GM20431 (cell line): ENCODE data around the gene TMEM135.
"Not testable (repeated sequence)": the region's sequence is repeated elsewhere in the genome, so short reads cannot be mapped to it uniquely, and the experiment has no call there.

Source experiments
- in situ Hi-C: fragments of 300-500 bp; cut with MseI, MboI; formaldehyde crosslinking; loops from one replicate; pipeline ENCODE4 v1.15.0; 2020; ENCODE audit warnings: low sequenced_read_pairs; ENCODE audit not compliant: unreplicated experiment

TMEM135 gene

DNA sequence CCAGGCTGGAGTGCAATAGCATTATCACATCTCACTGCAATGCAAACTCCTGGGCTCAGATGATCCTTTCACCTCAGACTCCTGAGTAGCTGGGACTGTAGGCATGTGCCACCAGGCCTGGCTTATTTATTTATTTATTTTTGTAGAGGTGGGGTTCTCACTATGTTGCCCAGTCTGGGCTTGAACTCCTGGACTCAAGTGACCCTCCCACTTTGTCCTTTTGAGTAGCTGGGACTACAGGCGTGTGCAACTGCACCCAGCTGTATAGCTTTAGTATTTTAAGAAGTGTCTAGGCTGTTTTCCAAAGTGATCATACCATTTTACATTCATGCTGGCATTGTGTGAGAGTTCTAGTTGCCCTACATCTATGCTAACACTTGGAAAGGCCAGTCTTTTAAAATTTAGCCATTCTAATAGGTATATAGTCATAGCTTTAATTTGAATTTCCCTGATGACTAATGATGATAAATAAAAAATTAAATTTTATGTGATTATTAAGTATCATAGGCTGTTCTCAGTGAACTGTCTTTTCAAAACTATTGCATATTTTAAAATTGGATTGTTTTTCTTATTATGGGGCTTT lies 96.9 kb downstream of the TMEM135 start:
- in situ Hi-C loops: no loop called here

- in situ Hi-C loops: no loop called here
Observed at GRCh38 chr11:87136236-87136635, 98.5 kb downstream of the TMEM135 start.

DNA sequence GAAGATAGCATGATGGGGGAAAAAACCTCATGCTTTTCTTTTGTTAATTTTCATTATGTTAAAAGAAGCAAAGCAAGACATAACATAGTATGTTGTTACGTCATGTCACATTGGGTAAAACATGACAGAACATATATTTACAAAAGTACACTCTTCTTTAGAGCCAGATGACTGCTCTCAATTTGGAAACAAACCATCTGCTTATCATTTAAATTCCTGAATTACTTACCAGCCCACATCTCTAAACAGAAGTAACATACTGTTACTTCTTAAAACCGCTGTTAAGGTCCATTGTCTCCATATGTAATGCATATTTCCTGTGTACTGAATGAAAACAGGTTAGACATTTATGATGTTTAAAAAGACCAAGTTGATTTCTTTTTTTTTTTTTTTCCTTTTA lies 100.0 kb downstream of the TMEM135 start:
- in situ Hi-C loops: no loop called here

DNA sequence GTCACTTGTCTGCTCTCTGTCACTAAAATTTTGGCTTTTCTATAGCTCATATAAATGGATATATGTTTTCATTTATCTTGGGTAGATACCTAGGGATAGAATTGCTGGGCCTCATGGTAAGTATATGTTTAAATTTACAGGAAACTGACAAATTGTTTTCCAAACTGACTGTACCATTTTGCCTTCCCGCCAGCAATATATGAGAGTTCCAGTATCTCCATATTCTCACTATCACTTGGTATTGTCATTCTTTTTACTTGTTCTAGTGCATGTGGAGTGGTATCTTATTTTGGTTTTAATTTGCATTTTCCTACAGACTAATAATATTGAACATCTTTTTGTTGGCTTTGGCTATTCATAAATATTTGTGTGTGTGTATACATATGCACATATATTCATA lies 101.7 kb downstream of the TMEM135 start:
- in situ Hi-C loops: no loop called here

GRCh38 chr11:87141322-87141721 lies 103.6 kb downstream of the TMEM135 start:
- in situ Hi-C loops: no loop called here

DNA sequence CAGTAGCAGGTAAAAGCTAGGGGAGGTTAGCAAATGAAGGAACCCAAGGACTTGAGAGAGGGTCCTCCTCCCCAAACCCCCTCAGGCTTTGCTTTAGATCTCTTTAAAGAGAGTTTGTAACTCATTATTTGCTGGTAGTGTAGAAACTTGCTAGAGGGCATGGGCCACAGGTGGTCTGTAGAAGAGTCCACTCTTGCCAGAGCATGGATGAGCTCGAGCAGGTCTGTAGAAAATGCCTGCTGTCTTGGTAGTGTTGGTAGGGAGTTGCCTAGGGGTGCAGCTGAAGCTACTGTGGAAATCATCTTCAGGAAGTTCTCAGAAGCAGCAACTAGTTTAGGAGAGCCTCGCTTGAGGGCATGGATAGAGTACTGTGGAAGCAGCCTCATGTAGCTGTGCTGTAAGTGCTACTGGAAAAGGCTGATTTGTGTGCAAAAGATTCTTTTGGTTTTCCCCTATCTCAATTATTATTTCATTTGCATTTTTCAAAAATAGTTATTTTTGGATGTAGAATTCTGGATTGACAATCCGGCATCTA lies 104.3 kb downstream of the TMEM135 start:
- in situ Hi-C loops: no loop called here

- in situ Hi-C loops: no loop called here
Observed at GRCh38 chr11:87142594-87142993, 104.9 kb downstream of the TMEM135 start.

DNA sequence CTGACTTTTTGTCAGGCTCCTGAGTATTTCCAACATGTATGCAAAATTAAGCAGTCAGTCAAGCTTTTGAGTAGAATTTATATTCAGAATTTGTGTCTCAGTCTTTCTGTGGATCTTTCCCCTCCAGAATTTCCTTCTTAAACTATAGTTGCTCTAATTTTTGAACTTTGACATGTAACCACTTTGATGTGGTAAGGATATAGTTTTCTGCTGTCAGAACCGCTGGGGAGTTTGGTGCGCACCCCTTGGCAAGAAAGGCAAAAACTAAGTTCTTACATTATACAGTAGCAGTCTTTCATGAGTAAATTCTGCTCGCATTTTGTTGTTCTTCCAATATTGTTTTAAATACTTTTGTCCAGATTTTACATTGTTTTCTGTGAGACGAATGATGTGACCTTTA lies 105.9 kb downstream of the TMEM135 start:
- in situ Hi-C loops: no loop called here

DNA sequence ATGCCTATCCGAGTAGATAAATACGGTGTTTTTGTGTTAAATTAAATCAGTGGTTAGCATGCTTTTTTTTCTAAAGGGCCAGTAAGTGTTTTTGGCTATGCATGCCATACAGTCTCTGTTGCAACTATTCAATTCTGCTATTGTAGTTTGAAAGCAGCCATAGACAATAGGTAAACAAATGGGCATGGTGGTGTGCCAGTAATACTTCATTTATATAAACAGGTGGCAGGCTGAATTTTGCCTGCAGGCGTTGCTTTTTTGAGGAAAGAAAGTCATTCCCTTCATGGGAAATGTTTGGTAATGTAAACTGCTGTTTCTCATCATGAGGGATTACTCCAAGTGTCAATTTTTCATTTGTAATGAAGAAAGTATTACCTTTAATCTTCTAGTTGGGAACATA lies 106.5 kb downstream of the TMEM135 start:
- in situ Hi-C loops: no loop called here

DNA sequence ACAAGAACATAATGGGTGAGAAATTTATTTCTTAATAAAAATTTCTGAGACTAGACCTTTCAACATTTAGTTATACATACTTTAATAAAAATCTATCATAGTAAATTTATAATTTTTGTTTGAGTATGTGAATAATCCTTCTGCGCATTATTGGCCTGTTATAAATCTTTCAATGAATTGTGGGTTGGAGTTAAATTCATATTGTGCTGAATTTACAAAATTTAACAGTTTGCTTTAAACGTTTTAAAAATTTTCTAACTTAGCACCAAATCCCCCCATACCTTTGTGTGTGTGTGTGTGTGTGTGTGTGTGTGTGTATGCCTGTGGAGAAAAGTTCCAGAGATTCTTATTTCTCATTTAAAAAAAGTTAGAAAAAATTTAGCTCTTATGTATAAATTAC lies 111.0 kb downstream of the TMEM135 start:
- in situ Hi-C loops: no loop called here

GRCh38 chr11:87149782-87150181 lies 112.0 kb downstream of the TMEM135 start:
- in situ Hi-C loops: not testable (repeated sequence)

GRCh38 chr11:87150936-87151335 lies 113.2 kb downstream of the TMEM135 start:
- in situ Hi-C loops: no loop called here

GRCh38 chr11:87154246-87154645 lies 116.5 kb downstream of the TMEM135 start:
- in situ Hi-C loops: no loop called here

- in situ Hi-C loops: no loop called here
Observed at GRCh38 chr11:87156970-87157369, 119.2 kb downstream of the TMEM135 start.

GRCh38 chr11:87169076-87169475 lies 131.3 kb downstream of the TMEM135 start:
- in situ Hi-C loops: not testable (repeated sequence)

GRCh38 chr11:87173185-87174039 lies 135.7 kb downstream of the TMEM135 start:
- in situ Hi-C loops: no loop called here

DNA sequence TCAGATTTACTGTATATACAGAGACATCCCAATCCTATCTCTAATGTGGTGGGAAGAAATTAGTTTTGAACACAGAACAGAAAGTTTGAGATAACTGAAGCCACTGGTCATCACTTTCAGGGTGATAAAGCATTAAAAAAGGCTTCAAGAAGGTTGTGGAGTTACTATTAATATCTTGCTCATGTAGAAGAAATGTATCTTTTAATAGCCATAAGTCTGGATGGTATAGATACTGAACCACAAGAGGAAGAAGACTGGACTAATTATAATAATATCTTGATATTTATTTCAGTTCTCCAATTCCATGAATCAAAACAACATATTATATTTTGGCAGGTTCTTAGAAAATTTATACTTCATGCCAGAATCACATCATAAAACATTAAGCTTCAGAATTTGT lies 137.1 kb downstream of the TMEM135 start:
- in situ Hi-C loops: no loop called here

DNA sequence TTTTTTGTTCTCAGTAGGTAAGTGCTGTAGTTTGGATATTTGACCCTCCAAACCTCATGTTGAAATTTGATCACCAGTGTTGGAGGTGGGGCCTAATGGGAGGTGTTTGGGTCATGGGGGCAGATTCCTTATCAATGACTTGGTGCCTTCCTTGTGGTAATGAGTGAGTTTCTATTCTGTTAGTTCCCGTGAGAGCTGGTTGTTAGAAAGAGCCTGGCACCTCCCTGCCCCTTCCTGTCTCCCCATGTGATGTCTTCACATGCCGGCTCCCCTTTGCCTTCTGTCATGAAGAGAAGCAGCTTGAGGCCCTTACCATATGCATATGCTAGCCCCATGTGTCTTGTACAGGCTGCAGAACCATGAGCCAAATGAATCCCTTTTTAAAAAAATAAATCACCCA lies 138.3 kb downstream of the TMEM135 start:
- in situ Hi-C loops: no loop called here

DNA sequence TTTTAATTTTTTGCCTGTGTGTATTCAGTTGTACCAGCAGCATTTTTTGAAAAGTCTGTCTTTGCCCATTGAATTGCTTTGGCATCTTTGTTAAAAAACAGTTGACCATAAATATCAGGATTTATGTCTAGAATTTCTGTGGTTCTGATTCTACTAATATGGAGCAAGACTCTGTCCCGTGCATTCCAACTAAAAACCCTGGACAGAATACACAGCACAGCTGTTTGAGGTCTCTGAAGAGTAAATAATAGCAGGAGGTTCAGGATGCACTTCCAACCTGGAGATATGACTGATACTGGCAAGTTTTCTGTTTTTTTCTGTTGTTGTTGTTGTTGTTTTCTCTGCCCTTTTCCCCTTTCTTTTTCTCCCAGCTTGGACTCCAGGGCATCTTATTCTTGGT lies 141.9 kb downstream of the TMEM135 start:
- in situ Hi-C loops: no loop called here

DNA sequence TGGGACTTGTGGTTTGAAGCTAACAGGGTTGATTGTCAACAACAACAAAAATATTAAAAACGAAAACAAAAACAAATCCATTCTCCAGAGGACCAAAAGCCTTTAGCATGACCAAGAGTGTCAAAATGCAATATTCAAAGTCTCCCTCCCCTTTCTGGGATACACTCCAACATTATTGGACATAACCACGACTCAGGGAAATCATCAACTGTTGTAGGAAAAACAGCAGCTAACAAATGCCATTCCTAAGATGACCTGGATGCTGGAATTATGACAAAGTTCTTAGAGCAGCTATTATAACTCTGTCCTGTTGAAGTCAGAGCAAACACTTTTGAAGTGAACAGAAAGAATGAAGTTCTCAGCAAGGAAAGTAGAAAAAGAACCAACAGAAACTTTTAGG lies 143.0 kb downstream of the TMEM135 start:
- in situ Hi-C loops: no loop called here

DNA sequence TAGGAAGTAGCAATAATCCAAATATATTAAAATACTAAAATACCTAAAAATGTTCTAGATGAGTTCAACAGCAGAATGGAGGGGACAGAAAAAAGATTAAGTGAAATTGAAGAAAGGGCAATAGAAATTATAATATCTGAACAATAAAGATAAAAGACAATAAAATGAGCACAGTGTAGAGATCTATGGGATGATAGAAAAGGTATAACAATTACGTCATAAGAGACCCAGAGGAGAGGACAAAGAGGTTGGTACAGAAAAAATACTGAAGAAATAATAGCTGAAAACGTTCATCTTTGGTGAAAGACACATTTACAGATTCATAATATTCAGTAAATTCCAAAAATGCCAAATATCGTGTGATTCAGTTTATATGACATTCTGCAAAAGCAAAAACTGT lies 143.4 kb downstream of the TMEM135 start:
- in situ Hi-C loops: no loop called here

- in situ Hi-C loops: no loop called here
Observed at GRCh38 chr11:87185228-87185627, 147.5 kb downstream of the TMEM135 start.
